ENCODE measurements around the gene GCA.

Gene GCA, protein sequence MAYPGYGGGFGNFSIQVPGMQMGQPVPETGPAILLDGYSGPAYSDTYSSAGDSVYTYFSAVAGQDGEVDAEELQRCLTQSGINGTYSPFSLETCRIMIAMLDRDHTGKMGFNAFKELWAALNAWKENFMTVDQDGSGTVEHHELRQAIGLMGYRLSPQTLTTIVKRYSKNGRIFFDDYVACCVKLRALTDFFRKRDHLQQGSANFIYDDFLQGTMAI

GRCh38 chr2:162343824-162344616, at the start of gene GCA:
TSS of gene GCA (plus strand) at chr2:162344132. CDS start at chr2:162344249, 117 bp downstream.
- DNase-seq (ENCODE audit: low read depth in 2 of 2, low spot score in 1 of 2) = peak; percentile 94 to 95

- no peak for DNase-seq (ENCODE audit: low read depth in 2 of 2, low spot score in 1 of 2)
These were observed 48.9 kb upstream of the GCA start for GRCh38 chr2:162295009-162295408.

GRCh38 chr2:162297925-162298552, 45.9 kb upstream of the GCA start:
- peak in 1 of 2 donors; percentile 17 for DNase-seq (ENCODE audit: low read depth in 2 of 2, low spot score in 1 of 2)

DNA sequence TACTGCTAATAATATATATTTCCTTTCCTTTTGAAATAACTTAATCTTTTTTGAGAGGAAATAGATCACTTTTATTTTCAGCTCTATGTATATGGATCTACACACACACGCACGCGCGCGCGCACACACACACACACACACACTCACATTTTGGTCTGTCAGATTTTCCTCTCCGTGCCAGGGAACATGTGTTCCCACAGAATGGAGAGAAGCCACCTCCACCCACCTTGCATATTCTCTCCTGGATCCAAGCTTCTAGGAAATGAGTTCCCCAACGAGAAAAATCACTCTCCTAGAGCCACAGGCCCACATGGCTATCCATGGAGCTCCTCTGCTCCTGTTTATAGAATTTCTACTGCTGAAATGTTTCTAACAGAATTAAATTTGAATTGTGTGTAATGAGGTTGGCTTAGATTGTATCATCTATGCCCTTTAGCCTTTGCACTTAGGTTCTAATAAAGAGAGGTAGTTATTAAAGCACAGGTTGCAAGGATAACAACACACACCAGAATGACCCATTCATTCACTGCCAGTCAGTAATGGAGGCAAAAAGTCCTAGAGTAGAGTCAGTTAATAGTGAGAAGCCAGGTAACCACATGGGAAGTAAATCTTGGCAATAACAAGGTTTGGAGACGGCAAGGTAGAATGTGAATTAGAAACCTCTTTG, 45.1 kb upstream of the GCA start:
- no peak for DNase-seq (ENCODE audit: low read depth in 2 of 2, low spot score in 1 of 2)

- DNase-seq (ENCODE audit: low read depth in 2 of 2, low spot score in 1 of 2) = no peak
These were observed 43.7 kb upstream of the GCA start for GRCh38 chr2:162300266-162300665.

DNA sequence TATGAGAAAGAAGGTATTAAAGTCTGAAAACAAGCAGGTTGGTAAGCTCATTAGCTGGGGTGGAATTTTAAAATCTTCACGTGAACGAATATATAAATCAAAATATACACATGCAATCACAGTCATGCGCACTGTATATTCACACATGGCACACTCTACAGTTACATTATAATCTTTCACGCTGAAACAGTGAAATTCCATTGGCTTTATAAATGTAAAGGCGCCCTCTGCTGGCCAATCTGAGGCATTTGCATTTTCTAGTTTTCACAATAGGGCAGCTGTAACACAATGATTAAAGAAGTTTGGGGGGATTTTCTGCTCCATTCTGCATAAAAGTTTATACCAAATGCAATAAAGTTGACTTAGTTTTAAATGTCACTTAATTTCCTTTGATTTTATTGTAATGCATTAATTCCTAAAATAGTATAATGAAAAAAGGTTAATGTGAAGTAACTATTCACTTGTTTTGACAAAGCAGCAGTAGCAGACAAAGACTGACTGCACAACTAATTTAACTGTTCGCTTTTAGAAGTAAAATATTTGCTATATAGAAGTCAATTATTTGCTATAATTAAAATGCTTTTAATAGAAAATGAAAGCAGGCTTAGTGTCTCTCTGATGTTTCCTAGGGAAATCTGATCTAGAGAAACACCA, 42.7 kb upstream of the GCA start:
- DNase-seq (ENCODE audit: low read depth in 2 of 2, low spot score in 1 of 2) = peak; percentile 18 to 30

- no peak for DNase-seq (ENCODE audit: low read depth in 2 of 2, low spot score in 1 of 2)
These were observed 42.1 kb upstream of the GCA start for GRCh38 chr2:162301877-162302276.

- no peak for DNase-seq (ENCODE audit: low read depth in 2 of 2, low spot score in 1 of 2)
These were observed 38.0 kb upstream of the GCA start for GRCh38 chr2:162305901-162306300.

GRCh38 chr2:162308747-162309503, 35.0 kb upstream of the GCA start:
- DNase-seq (ENCODE audit: low read depth in 2 of 2, low spot score in 1 of 2) = no peak

DNA sequence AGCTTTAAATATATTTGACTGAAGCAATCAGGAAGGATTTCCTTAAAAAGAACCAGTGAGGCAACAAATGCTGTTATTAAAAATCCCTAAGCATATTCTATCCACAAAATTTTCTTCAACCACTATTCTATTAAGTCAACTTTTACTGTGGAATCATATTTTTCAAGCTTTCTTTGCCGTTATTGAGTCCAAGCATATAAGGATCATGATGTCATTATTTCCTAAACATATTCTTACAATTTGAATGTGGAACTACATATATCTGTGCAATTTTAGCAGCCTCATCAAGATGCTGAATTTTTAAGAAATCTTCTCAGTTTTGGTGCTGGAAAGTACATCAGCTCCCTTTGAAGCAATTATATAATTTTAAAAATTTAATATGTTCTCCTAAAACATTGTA, 31.1 kb upstream of the GCA start:
- no peak for DNase-seq (ENCODE audit: low read depth in 2 of 2, low spot score in 1 of 2)

- DNase-seq (ENCODE audit: low read depth in 2 of 2, low spot score in 1 of 2) = no peak
These were observed 28.0 kb upstream of the GCA start for GRCh38 chr2:162315938-162316337.

GRCh38 chr2:162316590-162316989, 27.3 kb upstream of the GCA start:
- no peak for DNase-seq (ENCODE audit: low read depth in 2 of 2, low spot score in 1 of 2)

GRCh38 chr2:162317058-162317742, 26.7 kb upstream of the GCA start:
- DNase-seq (ENCODE audit: low read depth in 2 of 2, low spot score in 1 of 2) = no peak

- DNase-seq (ENCODE audit: low read depth in 2 of 2, low spot score in 1 of 2) = no peak
These were observed 26.0 kb upstream of the GCA start for GRCh38 chr2:162317861-162318327.

DNA sequence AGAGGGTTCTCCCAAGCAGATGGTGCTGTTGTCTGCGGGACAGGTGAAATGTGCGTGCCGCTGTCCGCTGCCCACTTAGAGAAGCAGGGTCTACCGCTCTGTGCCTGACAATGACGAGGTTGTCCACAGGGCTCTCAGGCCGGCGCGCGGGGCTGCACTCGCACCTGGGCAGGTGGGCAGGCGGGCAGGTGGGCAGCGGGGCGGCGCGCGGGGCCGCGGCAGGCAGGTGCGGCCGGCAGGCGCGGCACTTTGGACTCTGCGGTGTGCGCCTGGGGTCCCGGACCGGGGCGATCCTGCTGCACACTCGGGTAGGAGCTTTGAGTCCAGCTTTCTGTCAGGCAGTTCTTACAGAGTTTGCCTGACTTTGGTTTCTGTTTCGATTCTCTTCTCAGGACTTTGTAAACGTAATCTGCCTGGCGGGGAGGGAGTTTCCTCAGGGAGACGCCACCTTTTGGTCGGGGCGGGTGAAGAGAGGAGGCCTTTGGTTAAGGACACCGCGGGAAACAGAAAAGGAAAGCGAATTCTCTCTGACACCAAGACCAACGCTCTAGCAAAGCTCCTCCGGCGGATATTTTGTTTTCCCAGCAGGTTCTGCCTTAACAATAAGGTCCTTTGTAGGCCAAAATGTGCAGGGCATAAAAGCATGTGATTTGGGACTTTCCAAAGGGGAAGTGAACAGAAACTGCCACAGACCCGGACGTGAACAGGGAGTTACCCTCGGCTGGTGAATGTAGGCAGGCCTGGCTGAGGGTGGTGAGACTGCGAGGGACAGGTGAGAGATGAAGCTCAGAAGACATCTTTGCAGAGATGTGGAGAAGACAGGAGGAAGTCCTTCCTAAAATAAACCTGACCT, 25.4 kb upstream of the GCA start, which contains the start of gene IFIH1:
IFIH1 (minus strand) TSS at position 357 of the 853 bp plus-strand sequence. CDS start 377 bp downstream, outside the sequence.
- peak in 1 of 2 donors; percentile 46 for DNase-seq (ENCODE audit: low read depth in 2 of 2, low spot score in 1 of 2)

DNA sequence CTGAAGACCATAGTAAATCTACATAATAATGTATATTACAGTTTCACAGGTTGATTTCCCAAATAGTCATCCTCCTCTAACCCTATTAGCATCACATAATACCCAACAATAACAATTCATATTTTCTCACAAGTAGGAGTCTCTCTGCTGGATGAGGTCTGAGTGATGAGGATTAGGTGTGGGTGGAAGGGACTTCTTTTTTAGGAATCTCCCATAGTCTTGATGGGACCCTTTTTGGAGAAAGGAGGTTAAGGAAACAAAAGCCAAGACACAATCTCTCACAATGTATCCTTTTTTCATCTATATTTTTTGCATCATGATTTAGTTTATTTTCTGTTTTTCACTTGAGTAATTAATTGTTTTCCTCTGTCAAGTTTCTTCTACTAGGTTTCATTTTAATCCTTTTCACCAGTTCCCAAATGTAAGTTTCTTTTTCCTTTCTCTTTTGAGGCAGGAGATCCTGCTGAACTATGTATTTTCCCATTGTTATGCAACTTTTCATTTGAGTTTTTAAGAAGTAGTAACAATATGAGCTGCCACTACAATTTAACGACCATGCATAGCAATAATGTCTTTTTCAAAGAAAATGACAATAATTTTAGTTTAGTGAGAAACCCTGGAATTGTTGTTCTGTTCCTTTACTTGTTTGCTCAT, 22.9 kb upstream of the GCA start:
- DNase-seq (ENCODE audit: low read depth in 2 of 2, low spot score in 1 of 2) = no peak

- no peak for DNase-seq (ENCODE audit: low read depth in 2 of 2, low spot score in 1 of 2)
These were observed 19.0 kb upstream of the GCA start for GRCh38 chr2:162324953-162325352.

- no peak for DNase-seq (ENCODE audit: low read depth in 2 of 2, low spot score in 1 of 2)
These were observed 16.7 kb upstream of the GCA start for GRCh38 chr2:162327134-162327769.

All from stimulated activated CD8-positive, alpha-beta memory T cell treated with anti-CD3 and anti-CD28 coated beads, Interleukin-4, amount 100 ng/mL, for 4 hours (primary cell).